Activated CD4-positive, alpha-beta T cell treated with anti-CD3 and anti-CD28 coated beads, Interleukin-2, amount 50 U/mL, for 1 hour (primary cell): Measurements from ENCODE around the gene CYTH3.

Experiments
- DNase-seq: peaks from one replicate; pipeline ENCODE4 v3.0.0-alpha.2; 2020

The CYTH3 gene

DNA sequence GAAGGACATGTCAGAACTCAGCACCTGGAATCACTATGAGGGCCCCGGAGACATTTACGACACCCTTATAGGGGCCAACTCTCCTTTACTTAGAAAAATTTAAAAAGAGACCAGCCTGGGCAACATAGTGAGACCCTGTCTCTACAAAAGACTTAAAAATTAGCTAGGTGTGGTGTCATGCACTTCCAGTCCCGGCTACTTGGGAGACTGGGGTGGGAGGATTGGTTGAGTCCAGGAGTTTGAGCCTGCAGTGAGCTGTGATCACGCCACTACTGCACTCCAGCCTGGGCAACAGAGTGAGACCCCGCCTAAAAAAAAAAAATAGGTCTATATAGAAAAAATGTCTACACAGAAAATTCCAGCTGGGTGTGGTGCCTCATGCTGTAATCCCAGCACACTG lies 7.5 kb upstream of the CYTH3 start:
- DNase-seq, result no peak

DNA sequence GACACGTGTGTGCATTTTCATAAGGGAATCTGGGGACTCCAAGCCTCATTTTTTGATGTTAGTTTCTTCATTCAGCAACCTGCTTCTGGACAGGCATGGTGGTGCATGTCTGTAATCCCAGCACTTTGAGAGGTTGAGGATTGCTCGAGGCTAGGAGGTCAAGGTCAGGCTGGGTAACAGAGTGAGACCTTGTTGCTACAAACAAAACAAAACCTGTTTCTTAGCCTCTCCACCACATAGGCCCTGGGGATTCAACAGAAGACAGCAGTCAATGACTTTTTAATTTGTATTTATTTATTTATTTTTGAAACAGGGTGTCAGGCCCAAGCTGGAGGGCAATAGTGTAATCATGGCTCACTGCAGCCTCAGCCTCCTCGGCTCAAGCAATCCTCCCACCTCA lies 6.9 kb upstream of the CYTH3 start:
- no peak for DNase-seq

DNA sequence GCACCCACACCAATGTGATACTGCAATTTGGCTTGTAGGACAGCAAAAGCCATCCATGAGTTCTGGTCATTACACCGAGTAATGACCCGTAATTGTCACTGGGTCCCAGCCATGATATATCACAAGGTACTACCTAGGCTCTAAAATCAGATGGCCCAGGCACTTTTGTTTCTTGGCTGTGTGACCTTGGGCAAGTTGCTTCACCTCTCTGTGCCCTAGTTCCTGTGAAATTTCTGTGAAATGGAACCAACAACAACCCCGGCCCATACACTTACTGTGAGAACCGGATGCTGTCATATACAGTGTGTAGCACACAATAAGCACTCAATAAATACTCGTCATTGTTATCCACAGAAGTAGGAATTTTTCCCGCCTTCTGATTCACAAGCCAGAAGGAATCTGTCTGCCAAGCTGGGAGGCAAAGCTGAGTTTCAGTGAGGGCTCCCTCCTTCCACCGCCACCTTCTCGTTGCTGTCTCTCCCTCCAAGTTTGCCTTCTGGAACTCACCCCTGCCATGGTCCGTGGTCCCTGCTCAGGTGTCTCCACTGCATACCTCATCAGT lies 6.4 kb upstream of the CYTH3 start:
- DNase-seq, result no peak

DNA sequence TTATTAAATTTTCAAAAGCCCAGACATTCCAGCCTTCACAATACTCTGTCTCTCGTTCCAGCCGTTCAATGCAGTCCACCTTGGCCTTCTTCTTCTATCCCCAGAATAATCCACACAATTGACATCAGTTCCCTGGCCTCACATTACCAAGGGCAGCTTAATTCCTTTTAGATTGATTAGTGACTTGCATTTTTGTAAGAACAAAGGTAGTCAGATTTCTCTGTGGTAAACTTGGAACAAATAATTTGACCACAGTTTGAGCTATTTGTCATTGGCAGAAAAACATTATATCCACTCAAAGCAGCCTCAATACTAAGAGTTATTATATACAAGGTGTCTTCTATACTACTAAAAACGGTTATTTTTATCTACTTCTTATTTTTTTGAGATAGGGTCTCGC lies 5.1 kb upstream of the CYTH3 start:
- DNase-seq, result no peak

DNA sequence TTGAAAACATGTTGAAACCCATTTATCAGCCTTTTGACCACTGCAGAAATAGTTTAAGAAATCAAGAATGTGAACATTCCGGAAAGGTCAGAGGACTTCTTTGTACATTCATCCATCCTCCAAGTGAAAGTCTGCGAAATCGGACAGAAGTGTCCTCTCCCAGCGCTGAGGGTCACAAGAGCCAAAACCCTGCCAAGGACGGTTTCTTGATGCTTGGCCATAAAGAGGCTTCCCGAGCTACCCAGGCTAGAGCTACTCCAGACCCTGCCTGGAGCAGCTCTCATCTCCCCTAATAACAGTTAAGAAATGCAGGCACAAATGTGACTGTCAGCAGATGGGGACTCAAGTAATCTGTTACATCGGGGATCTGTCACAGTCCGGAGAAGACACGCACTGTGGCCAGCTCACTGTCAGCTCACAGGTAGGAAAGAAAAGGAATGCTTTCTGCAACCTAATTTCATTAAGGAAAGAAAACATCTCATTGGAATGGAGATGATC lies 4.5 kb upstream of the CYTH3 start:
- DNase-seq, result no peak

DNA sequence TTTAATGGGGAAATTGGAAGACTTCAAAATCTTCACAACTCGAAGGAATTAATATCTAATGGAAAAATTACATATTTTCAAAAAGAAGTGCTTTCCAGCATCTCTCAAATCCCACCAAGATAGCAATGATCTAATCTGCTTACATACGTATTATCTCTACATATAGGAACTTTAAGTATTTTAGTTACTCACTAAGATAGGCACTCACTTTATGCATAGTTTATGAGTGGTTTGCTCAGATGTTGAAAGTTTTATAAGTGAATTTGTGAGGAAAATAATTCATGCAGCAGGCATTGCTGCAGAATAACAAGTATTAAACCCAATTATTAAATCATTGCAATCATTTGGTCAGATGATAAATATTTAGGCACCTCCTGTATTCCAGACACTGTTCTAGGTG lies 2.3 kb upstream of the CYTH3 start:
- DNase-seq, result no peak

DNA sequence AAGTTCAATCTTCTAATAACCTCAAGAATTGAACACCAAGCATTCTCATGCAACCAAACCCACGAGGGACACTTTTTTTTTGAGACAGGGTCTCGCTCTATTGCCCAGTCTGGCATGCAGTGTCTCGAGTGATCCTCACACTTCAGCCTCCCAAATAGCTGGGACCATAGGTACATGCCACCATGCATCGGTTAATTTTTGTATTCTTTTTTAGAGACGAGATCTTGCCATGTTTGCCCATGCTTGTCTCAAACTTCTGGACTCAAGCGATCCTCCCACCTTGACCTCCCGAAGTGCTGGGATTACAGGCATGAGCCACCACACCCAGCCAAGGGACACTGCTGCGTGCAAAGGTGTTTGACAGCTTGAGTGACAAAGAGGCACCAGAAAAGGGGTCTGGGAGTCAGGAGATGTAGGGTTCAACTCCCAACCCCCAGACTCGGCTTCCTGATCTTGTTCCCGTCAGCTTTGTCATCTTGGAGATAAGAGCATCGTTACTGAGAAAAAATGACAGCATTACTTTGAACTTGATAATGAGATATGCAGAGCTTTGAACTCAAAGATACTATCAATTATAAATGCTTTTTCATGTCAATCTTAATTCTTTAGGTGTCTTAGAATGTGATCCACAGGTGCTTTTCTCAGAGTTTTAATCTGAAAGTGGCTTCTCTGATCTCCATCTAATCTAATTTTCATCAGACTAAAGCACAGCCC lies 1.6 kb upstream of the CYTH3 start:
- DNase-seq, result no peak

DNA sequence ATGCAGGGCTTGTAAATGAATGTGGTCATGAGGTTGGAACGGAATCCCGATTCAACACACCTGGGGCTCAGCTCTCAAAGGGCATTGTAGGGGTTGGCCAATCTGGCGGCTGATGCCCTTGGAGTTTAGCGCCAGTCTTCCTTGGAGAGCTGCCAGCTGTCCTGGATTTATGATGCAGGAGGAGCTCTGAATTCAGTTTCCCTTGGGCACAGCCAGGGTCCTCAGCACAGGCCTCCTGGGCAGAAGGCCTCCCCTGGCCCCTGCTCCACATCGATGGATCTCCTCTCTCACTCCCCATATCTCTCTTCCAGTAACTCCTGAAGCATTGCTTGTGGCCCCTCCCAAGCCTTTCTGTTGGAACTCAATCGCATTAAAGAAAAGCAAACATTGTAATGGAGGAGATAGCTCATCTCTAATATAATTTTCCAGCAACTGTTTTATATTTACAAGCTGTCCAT lies 985 bp upstream of the CYTH3 start:
- no peak for DNase-seq

DNA sequence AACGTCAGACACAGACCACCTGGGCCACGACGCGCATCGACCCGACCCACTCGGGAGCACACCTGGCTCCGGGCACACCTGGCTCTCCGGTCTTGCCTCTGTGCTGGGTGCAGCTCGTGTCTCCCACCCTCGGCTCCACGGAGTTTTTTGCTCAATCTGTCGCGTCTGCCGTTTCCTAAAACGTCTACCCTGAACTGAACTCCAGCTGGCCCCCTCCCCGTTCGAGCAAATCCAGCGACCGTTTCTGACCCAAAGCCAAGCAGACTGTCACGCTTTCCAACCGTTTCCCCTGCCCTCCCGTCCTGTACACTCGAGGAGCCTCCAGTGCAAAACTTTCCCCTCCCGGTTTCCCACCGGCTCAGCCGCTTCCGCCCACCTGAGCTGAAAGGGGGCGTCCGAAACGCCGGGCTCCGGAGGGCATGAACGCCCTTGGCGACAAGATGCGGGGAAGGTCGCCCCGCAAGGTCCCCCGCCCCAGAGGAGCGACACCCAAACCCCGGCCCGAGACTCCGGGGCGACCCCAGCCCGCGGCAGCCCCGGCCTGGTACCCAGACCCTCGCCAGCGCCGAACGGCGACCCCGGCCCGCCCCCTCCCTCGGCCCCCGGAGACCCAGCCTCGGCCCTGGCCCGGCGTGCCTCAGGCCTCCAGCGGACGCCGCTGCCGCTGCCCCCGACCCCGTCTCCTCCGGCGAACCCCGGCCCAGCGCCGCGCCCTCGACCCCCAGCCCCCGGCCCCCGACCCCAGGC lies 557 bp downstream of the CYTH3 start:
- peak; percentile 12 for DNase-seq

DNA sequence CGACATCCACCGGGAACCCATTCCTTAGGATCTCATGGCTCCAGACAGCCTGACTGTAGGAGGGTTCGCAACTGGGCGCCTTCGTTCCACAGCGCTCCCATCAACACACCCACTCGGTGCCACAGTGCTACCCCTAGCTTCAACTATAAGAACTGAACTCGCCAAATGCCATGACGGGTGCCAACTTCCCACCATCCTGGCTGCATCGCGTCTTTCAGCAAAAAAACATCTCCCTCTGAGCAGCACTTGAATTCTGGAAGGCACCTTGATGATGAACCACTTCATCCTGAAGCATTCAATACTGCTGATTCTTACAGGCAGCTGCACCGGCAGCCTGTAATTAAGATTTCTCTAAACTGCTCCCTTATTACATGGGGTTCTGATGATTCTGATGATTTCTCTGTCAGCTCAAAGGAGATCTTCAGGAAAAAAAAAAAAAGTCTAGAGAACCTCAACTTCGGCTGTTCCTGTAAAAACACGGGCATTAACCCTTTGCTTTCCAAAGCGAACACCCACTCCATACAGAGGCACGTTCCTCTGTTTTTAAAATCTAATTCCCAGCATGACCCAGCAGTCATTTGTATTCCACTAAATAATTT lies 1.3 kb downstream of the CYTH3 start:
- peak; percentile 41 for DNase-seq

DNA sequence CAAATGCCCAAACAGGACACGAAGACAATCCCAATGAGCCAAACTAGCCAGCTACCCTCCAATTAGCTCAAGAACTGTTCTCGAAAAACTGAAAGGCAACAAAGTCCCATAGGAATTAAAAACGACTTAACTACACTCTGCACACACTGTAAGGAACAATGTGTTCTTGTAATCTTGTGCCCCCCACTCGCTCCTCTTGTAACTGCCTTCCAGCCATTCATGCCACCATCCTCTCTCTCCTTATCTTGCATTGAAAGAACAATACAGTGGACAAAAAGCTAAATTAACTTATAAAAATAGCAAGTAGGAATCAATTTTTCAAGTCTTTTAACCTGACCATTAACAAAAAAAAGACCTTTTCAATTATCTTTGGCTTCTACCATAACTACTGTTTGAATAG lies 2.9 kb downstream of the CYTH3 start:
- no peak for DNase-seq

DNA sequence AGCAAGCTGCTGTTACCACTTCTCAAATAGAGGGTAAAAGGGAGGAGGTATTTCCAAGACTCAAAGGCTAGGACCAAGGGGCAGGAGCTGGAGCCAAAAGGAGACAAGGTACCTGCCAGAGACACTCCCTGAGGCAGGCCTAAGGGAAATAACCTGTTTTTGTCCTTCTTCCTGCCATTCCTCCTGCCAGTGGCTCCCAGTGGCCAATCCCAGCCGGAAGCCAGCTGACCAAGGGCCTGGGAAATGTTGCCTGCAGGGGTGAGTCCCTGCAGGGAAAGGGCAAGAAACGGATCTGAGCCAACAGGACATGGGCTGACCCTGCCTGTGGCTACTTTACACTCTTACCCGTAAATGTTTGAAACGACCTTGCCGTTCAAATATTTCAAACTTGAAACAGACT lies 3.5 kb downstream of the CYTH3 start:
- DNase-seq, result no peak

DNA sequence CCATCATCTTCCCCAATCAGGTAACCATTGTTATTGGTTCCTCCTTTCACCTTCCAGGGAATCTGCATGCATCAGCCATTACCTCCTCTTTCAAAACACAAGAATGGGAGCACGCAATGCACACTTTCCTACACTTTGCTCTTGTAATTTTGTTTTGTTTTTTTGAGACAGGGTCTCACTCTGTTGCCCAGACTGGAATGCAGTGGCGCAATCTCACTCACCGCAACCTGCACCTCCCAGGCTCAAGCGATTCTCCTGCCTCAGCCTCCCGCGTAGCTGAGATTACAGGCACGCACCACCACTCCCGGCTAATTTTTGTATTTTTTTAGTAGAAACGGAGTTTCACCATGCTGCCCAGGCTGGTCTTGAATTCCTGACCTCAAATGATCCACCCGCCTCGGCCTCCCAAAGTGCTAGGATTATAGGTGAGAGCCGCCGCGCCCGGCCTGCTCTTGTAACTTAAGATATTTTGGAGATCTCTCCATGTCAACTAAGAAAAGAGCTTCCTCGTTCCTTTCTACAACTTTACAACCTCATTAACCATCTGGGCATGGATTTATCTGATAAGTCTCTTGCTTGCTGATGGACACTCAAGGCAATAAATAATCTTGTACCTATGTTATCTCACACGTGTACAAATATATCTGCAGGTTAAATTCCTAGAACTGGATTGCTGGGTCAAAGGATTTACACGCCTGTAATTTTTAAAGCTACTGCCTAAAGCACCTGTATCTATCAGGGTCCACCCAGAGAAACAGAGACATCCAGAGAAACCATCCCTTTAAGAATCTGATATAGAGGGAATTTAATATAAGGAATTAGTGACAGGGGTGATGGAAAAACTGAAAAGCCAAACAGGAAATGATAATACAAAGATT lies 4.2 kb downstream of the CYTH3 start:
- DNase-seq, result no peak

DNA sequence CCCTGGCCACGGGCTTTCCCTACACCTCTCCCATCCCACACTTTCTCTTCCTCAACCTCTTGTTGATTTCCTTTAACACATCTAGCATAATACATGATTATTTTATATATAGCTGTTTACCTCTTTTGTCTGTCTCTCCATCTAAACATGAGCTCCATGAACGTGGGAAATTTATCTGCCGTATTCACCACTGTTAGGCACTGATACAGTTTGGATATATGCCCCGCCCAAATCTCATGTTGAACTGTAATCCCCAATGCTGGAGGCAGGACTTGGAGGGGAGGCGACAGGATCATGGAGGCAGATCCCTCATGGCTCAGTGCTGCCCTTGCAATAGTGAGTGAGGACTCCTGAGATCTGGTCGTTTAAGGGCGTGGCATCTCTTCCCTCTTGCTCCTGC lies 5.7 kb downstream of the CYTH3 start:
- DNase-seq, result no peak

DNA sequence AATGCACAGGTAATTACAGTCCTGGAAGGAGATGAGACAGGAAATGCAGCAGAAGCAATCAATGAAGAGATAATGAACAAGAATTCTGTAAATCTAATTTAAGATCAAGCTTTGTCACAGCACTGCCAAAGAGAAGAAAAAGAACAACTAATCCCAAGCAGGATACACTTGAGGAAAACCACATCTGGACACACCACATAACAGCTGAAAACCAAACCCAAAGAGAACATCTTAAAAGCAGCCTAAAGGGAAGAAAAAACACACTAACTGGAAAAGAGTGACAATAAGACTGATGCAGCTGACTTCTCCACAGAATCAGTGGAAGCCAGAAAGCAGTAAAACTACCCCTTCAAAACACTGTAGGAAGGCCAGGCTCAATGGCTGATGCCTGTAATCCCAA lies 10.2 kb downstream of the CYTH3 start:
- DNase-seq, result no peak

DNA sequence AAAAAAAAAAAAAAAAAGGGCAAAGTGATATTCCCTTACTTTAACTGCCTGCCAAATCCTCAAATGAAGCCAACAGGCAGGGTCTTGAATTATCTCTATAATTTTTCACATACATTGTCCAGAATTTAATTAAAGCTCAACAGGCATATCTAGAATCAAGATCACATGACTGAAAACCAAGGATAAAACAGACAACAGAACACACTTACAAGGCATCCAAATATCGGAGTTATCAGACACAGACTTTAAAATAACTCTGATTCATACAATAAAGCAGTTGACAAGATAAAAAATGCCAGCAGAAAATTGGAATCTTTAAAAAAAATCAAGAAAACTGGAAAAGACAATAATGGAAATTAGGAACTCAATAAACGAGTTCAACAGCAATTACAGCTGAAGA lies 10.7 kb downstream of the CYTH3 start:
- DNase-seq, result no peak

DNA sequence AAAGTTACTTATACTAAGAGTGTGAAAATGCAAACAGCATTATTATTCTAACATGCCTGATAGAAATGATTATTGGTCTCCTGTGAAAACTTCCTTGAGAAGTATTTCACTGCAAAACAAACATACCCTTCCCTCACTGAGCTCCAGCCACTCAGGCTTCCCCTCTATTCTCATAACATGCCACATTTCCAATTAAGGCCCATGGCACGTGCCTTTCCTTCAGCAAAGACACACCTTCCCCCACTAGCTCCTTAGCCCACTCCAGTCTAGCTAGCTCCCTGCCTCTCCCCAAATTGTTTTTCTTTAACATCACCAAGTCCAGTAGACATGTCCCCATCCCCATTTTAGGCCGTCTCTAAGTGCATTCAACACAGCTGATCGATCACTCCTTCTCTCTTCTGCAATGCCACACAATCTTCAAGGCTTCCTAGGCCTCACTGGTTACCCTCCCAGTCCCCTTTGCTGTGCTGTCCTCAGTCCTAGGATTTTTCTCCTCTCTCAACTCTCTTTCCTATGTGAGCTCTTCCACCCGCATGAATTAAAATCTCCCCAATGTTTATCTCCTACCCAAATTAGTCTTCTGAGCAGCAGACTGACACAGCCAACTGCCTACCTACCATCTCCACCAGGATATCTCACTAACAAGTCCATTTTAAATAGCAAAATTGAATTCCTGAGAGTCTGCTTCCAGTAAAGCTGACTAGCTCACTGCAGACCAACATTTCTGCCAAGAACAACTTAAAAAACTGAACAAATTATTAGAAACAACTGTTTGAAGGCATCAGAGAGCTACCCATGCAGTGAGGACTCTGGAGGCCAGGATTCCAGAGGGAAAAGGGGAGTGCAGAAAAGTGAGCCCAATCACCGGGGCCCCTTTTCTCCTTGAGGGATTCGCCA lies 11.9 kb downstream of the CYTH3 start:
- no peak for DNase-seq

DNA sequence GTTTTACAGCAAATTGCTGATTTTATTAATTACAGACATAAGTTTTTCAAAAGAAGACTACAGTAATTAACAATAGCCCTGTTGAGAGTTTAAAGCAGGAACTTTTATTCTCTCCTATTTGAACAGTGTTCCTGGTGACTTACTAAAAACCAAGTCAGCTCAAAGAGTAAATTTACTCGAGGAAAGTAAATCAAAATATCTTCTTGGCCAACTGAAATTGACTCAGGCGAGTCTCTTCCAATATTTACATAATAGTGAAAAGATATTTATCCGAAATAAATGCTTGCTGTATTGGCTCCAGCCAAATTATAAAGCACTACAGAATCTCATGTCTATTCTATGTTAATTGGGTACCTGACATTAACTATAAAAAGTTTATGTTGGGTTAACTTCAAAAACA lies 13.2 kb downstream of the CYTH3 start:
- DNase-seq, result no peak

DNA sequence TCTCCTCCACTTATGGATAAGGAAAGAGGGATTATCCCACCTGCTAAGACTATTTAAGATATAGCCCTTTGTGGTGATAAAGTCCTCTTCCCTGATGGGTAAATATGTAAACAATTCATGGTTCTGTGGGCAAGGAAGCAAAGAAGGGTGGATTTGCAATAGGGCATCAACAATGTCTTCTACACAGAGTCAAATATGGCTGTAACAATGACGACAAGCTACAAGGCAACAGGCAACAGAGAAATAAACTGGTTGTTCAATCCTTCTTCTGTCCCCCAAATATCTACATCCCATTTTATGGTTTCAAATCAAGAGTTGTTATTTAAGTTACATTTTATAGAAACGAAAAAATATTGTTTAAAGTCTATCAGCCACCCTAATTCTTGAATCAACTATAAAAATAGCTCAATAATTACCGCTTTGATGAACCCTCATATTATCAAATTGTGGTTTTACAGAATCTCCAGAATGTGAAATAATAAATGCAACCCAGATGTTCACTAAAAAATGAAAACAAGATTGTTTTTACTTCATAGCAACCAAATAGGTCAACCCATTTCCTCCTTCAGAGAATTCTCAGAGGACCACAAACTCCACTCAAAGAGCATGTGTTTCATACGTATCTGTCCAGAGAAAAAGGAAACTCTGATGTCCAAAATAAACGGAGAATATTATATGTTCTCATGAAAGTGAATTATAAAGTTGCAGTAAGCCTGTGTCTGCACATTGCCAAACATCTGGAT lies 13.8 kb downstream of the CYTH3 start:
- no peak for DNase-seq

DNA sequence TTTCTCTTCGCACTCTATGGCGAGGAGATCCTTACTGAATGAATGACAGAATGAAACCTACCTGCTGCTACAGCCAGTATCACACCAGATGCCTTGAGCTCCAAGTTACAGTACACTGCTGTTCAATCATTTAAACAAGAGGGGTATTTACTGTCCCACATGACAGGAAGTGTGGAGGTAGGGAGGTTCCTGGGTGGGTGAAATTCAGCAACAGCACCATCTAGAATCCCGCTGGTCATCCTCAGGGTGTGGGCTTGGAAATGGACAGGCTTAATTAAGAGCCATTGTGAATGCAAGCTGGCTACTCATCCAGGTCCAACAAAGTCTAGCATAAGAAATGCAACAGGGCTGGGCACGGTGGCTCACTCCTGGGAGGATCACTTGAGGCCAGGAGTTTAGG lies 14.7 kb downstream of the CYTH3 start:
- no peak for DNase-seq
